H9 (cell line): ENCODE measurements around the gene LILRB3. TPM values are rescaled to one million over a fixed set of nuclear protein-coding genes. Genes with fewer than 3 reads are reported as not detected.

Source experiments
- DNase-seq: peaks from one replicate; pipeline ENCODE4 v3.0.0-alpha.2; 2017
- H2AFZ ChIP-seq: one replicate; pipeline ENCODE4 v1.6.1; 2013; ENCODE audit warnings: mild to moderate bottlenecking, low read length, control low read depth, moderate library complexity
- H2AK5ac ChIP-seq: 2 replicates; pipeline ENCODE4 v1.6.1; 2013; ENCODE audit warnings: low read length, control low read depth, mixed read lengths; ENCODE audit not compliant: insufficient read length
- H2BK120ac ChIP-seq: one replicate; pipeline ENCODE4 v1.6.1; 2013; ENCODE audit warnings: low read depth, mild to moderate bottlenecking, low read length, control low read depth, inconsistent platforms; ENCODE audit not compliant: poor library complexity, severe bottlenecking
- H2BK12ac ChIP-seq: 2 replicates; pipeline ENCODE4 v1.6.1; 2013; ENCODE audit warnings: low read length, control low read depth, mixed read lengths, low read depth; ENCODE audit not compliant: insufficient read length
- H2BK15ac ChIP-seq: 2 replicates; pipeline ENCODE4 v1.6.1; 2013; ENCODE audit warnings: low read depth, low read length, control low read depth
- H2BK20ac ChIP-seq: one replicate; pipeline ENCODE4 v1.6.1; 2013; ENCODE audit warnings: low read depth, mild to moderate bottlenecking, low read length, control low read depth, inconsistent platforms; ENCODE audit not compliant: poor library complexity, severe bottlenecking
- H2BK5ac ChIP-seq: 2 replicates; pipeline ENCODE4 v1.6.1; 2013; ENCODE audit warnings: low read length, control low read depth, mixed read lengths; ENCODE audit not compliant: insufficient read length
- H3K14ac ChIP-seq: 2 replicates; pipeline ENCODE4 v1.6.1; 2013; ENCODE audit warnings: low read length, control low read depth; ENCODE audit not compliant: insufficient read depth
- H3K18ac ChIP-seq: 2 replicates; pipeline ENCODE4 v1.6.1; 2013; ENCODE audit warnings: low read depth, mild to moderate bottlenecking, mixed read lengths, low read length, control low read depth; ENCODE audit not compliant: insufficient read length
- H3K23ac ChIP-seq: 2 replicates; pipeline ENCODE4 v1.6.1; 2013; ENCODE audit warnings: low read length, control low read depth, mixed read lengths, low read depth; ENCODE audit not compliant: insufficient read length
- H3K23me2 ChIP-seq: 2 replicates; pipeline ENCODE4 v1.6.1; 2013; ENCODE audit warnings: low read depth, mild to moderate bottlenecking, mixed read lengths, low read length, control low read depth; ENCODE audit not compliant: insufficient read length, poor library complexity, severe bottlenecking
- H3K27ac ChIP-seq: 2 replicates; pipeline ENCODE4 v1.5.1; 2013; ENCODE audit warnings: low read length, control low read depth, mixed read lengths, low read depth; ENCODE audit not compliant: insufficient read length
- H3K27me3 ChIP-seq: 2 replicates; pipeline ENCODE4 v1.6.1; 2013; ENCODE audit warnings: low read length, control low read depth, inconsistent platforms; ENCODE audit not compliant: insufficient read depth
- H3K4ac ChIP-seq: 2 replicates; pipeline ENCODE4 v1.6.1; 2013; ENCODE audit warnings: low read depth, mild to moderate bottlenecking, control low read depth, inconsistent platforms, low read length, moderate library complexity
- H3K4me1 ChIP-seq: 2 replicates; pipeline ENCODE4 v1.6.1; 2013; ENCODE audit warnings: low read length, control low read depth, inconsistent platforms; ENCODE audit not compliant: insufficient read depth
- H3K4me2 ChIP-seq: 2 replicates; pipeline ENCODE4 v1.6.1; 2013; ENCODE audit warnings: low read length, control low read depth, mixed read lengths; ENCODE audit not compliant: insufficient read length, insufficient read depth
- H3K56ac ChIP-seq: 2 replicates; pipeline ENCODE4 v1.6.1; 2013; ENCODE audit warnings: low read depth, mild to moderate bottlenecking, mixed read lengths, low read length, control low read depth; ENCODE audit not compliant: insufficient read length
- H3K79me1 ChIP-seq: 2 replicates; pipeline ENCODE4 v1.6.1; 2013; ENCODE audit warnings: low read depth, mild to moderate bottlenecking, moderate library complexity, low read length, control low read depth, inconsistent platforms; ENCODE audit not compliant: insufficient read depth, poor library complexity, severe bottlenecking
- H3K79me2 ChIP-seq: 2 replicates; pipeline ENCODE4 v1.6.1; 2013; ENCODE audit warnings: low read length, control low read depth, inconsistent platforms; ENCODE audit not compliant: insufficient read depth
- H3K9ac ChIP-seq: 2 replicates; pipeline ENCODE4 v1.6.1; 2013; ENCODE audit warnings: low read length, control low read depth, mixed read lengths; ENCODE audit not compliant: insufficient read length; ENCODE audit errors: extremely low read depth
- H3K9me3 ChIP-seq: one replicate; pipeline ENCODE4 v1.6.1; 2013; ENCODE audit warnings: low read depth, low read length, inconsistent platforms; ENCODE audit not compliant: control insufficient read depth
- H3T11ph ChIP-seq: one replicate; pipeline ENCODE4 v1.6.1; 2013; ENCODE audit warnings: mild to moderate bottlenecking, low read length, control low read depth, inconsistent platforms
- H4K20me1 ChIP-seq: one replicate; pipeline ENCODE4 v1.6.1; 2013; ENCODE audit not compliant: control insufficient read depth, insufficient read length, insufficient read depth
- H4K5ac ChIP-seq: 2 replicates; pipeline ENCODE4 v1.6.1; 2013; ENCODE audit warnings: low read depth, mild to moderate bottlenecking, mixed read lengths, low read length, control low read depth; ENCODE audit not compliant: insufficient read length
- H4K8ac ChIP-seq: replicated peaks from 2 replicates; pipeline ENCODE4 v1.6.1; 2013; ENCODE audit warnings: low read length, control low read depth, mixed read lengths, low read depth; ENCODE audit not compliant: insufficient read length
- H4K91ac ChIP-seq: 2 replicates; pipeline ENCODE4 v1.6.1; 2013; ENCODE audit warnings: low read depth, mild to moderate bottlenecking, moderate library complexity, mixed read lengths, low read length, control low read depth; ENCODE audit not compliant: insufficient read length
- H3K27ac Mint-ChIP-seq, 3 experiments: 2 replicates in 2 of 3; 3 replicates in 1 of 3; pipeline ENCODE4 v1.8.0; 2020 to 2021; ENCODE audit warnings: mixed read lengths in 3 of 3, mild to moderate bottlenecking in 1 of 3, moderate library complexity in 1 of 3
- H3K27me3 Mint-ChIP-seq: 2 replicates; pipeline ENCODE4 v1.8.0; 2021; ENCODE audit warnings: low read depth, mild to moderate bottlenecking, moderate library complexity, mixed read lengths
- H3K36me3 Mint-ChIP-seq, 3 experiments: 2 replicates in 2 of 3; 3 replicates in 1 of 3; pipeline ENCODE4 v1.8.0; 2020 to 2021; ENCODE audit warnings: low read depth in 3 of 3, mixed read lengths in 3 of 3; ENCODE audit not compliant: insufficient read depth in 1 of 3
- H3K4me1 Mint-ChIP-seq, 2 experiments: 2 replicates each; pipeline ENCODE4 v1.8.0; 2020; ENCODE audit warnings: mixed read lengths in 2 of 2
- H3K4me3 Mint-ChIP-seq, 2 experiments: 2 replicates in 1 of 2; 3 replicates in 1 of 2; pipeline ENCODE4 v1.8.0; 2020 to 2021; ENCODE audit warnings: mild to moderate bottlenecking in 2 of 2, mixed read lengths in 2 of 2, moderate library complexity in 1 of 2
- H3K9me3 Mint-ChIP-seq, 2 experiments: 2 replicates in 1 of 2; 3 replicates in 1 of 2; pipeline ENCODE4 v1.8.0; 2020; ENCODE audit warnings: mild to moderate bottlenecking in 2 of 2, mixed read lengths in 2 of 2, moderate library complexity in 1 of 2
- CTCF ChIP-seq: fragments of 200-600 bp; sonication (generic); conservative IDR thresholded peaks from 3 replicates; pipeline ENCODE4 v1.8.0; 2021; ENCODE audit warnings: antibody characterized with exemption, mild to moderate bottlenecking
- WGBS: extraction: QIAGEN DNeasy Blood & Tissue Kit; methylation state at CpG from one replicate; pipeline ENCODE4 v1.1.7; 2013; ENCODE audit warnings: missing lambda C conversion rate, low lambda C conversion rate, mixed read lengths; ENCODE audit not compliant: insufficient read length; ENCODE audit errors: extremely low coverage; 5-methylcytosine and 5-hydroxymethylcytosine counted together
- total RNA-seq: library from RNA; stranded (reverse); gene quantifications from 2 replicates; pipeline ENCODE4 v1.2.1, GENCODE V29; 2021

The LILRB3 gene
- total RNA-seq, 1 experiment from 2014 or later, result not detected

- DNase-seq, result no peak
- H3K23me2 ChIP-seq, result no peaks in the 10 kb centered on the region
- H3K14ac ChIP-seq, result no peak overlapping the region; the same call in 1 of the 2 replicates
- Mint-ChIP-seq H3K27ac (no peak overlapping the region), H3K9me3 (peaks cover 0 to 2% of the 10 kb centered on the region in 2 experiments; a peak in 3 of 5 replicates), H3K4me3 (no peak overlapping the region; a peak in 1 of 5 replicates), H3K27me3 (peaks cover 16% of the 10 kb centered on the region), H3K4me1 (peaks cover 11 to 15% of the 10 kb centered on the region in 2 experiments), H3K36me3 (peaks cover 9 to 15% (median 10%) of the 10 kb centered on the region in 3 experiments)
- no peak overlapping the region for H2BK15ac ChIP-seq
- no peak overlapping the region for H2BK12ac ChIP-seq
- H3K4me1 ChIP-seq, result no peaks in the 10 kb centered on the region
- no peaks in the 10 kb centered on the region for H3K79me2 ChIP-seq
- no peaks in the 10 kb centered on the region for H3K27me3 ChIP-seq
- no peak overlapping the region for H3K4me2 ChIP-seq
- H4K91ac ChIP-seq, result no peak overlapping the region
- H2BK20ac ChIP-seq, result no peak overlapping the region
- no peak overlapping the region for H2AFZ ChIP-seq
- no peak overlapping the region for H2AK5ac ChIP-seq
- H3K27ac ChIP-seq, result no peak overlapping the region
- no peak for TF ChIP-seq CTCF
- no peak overlapping the region for H3K9ac ChIP-seq
- no peak overlapping the region for H3K56ac ChIP-seq
- H3K23ac ChIP-seq, result no peak overlapping the region
- no peak overlapping the region for H3K4ac ChIP-seq
- no peaks in the 10 kb centered on the region for H3K79me1 ChIP-seq
- H4K20me1 ChIP-seq, result no peaks in the 10 kb centered on the region
- no peak overlapping the region for H4K5ac ChIP-seq
- no peak overlapping the region for H2BK5ac ChIP-seq
- no peak overlapping the region for H2BK120ac ChIP-seq
- no peak overlapping the region for H3K18ac ChIP-seq
- H3K9me3 ChIP-seq, result no peaks in the 10 kb centered on the region
- H4K8ac ChIP-seq, result no peak overlapping the region
- no peak overlapping the region for H3T11ph ChIP-seq
- WGBS, result no CpG with 5 or more reads among the region's 27 CpGs
Observed at GRCh38 chr19:54218960-54219661, 3.7 kb downstream of the LILRB3 start.
